HepG2 (cell line): ENCODE data around the gene CEP19. TPM values are rescaled to one million over a fixed set of nuclear protein-coding genes. Genes with fewer than 3 reads are reported as not detected.

Experiments used
- AGO2 ChIP-seq: fragments of 200-400 bp; formaldehyde crosslinking; optimal IDR thresholded peaks from 2 replicates; pipeline ENCODE3; 2017; ENCODE audit warnings: mild to moderate bottlenecking, low read depth, low read length, moderate library complexity
- CERS6 ChIP-seq: sonication (generic); formaldehyde crosslinking; IDR thresholded peaks from 2 replicates; pipeline ENCODE4 v1.5.0; 2020; ENCODE audit warnings: missing genetic modification reagents
- CTCF ChIP-seq: sonication (generic); formaldehyde crosslinking; IDR thresholded peaks from 2 replicates; pipeline ENCODE4 v1.5.0; 2020; ENCODE audit warnings: mild to moderate bottlenecking, missing genetic modification reagents, moderate library complexity
- GTF2F1 ChIP-seq: fragments of 150-350 bp; IDR thresholded peaks from 2 replicates; pipeline ENCODE4 v1.6.1; 2014; ENCODE audit warnings: low read length
- KLF9 ChIP-seq: IDR thresholded peaks from 2 replicates; pipeline ENCODE4 v1.6.1; 2016; ENCODE audit warnings: low read depth
- MTF2 ChIP-seq: sonication (generic); formaldehyde crosslinking; IDR thresholded peaks from 2 replicates; pipeline ENCODE4 v1.5.0; 2020; ENCODE audit warnings: missing genetic modification reagents, borderline replicate concordance
- PLSCR1 ChIP-seq: sonication (generic); formaldehyde crosslinking; IDR thresholded peaks from 2 replicates; pipeline ENCODE4 v1.5.0; 2020; ENCODE audit warnings: missing genetic modification reagents, mild to moderate bottlenecking, borderline replicate concordance
- POGK ChIP-seq: sonication (generic); formaldehyde crosslinking; conservative IDR thresholded peaks from 2 replicates; pipeline ENCODE4 v1.8.0; 2022; ENCODE audit warnings: mild to moderate bottlenecking, moderate library complexity, missing genetic modification reagents
- PTBP1 ChIP-seq: fragments of 200-400 bp; formaldehyde crosslinking; IDR thresholded peaks from 2 replicates; pipeline ENCODE4 v1.6.1; 2018; ENCODE audit warnings: low read length, low read depth; ENCODE audit not compliant: poor library complexity, severe bottlenecking
- RFX3 ChIP-seq: IDR thresholded peaks from 2 replicates; pipeline ENCODE4 v1.6.1; 2016; ENCODE audit warnings: missing biosample characterization, missing genetic modification reagents
- SAFB2 ChIP-seq: sonication (generic); formaldehyde crosslinking; IDR thresholded peaks from 2 replicates; pipeline ENCODE4 v1.5.1; 2020; ENCODE audit warnings: missing genetic modification reagents, low read depth, mild to moderate bottlenecking, borderline replicate concordance
- SRF ChIP-seq: IDR thresholded peaks from 2 replicates; pipeline ENCODE4 v1.6.1; 2011; ENCODE audit warnings: mild to moderate bottlenecking, low read depth, low read length, moderate library complexity
- ZBTB39 ChIP-seq: sonication (generic); formaldehyde crosslinking; IDR thresholded peaks from 2 replicates; pipeline ENCODE4 v1.5.0; 2020; ENCODE audit warnings: missing genetic modification reagents
- ZNF576 ChIP-seq: sonication (generic); formaldehyde crosslinking; IDR thresholded peaks from 2 replicates; pipeline ENCODE4 v1.4.0; 2020; ENCODE audit warnings: mild to moderate bottlenecking, missing genetic modification reagents
- ZNF766 ChIP-seq: sonication (generic); formaldehyde crosslinking; IDR thresholded peaks from 2 replicates; pipeline ENCODE4 v1.5.0; 2020; ENCODE audit warnings: missing genetic modification reagents, borderline replicate concordance
- polyA plus RNA-seq, 8 experiments: library from polyadenylated mRNA; depleted of rRNA in 3 of 8; stranded (reverse) in 7 of 8; unstranded in 1 of 8; fragments of >200 nt; fragmentation: Illumina TruSeq in 4 of 8; extraction: Trizol in 4 of 8; gene quantifications; 2 replicates each; pipeline versions ENCODE4 v1.2.1 to v1.2.3, GENCODE V29; 2011 to 2016; ENCODE audit warnings: low read depth in 4 of 8, missing spikeins in 1 of 8, mixed read lengths in 1 of 8; ENCODE audit not compliant: insufficient read depth in 1 of 8
- total RNA-seq, 5 experiments: library from RNA; depleted of rRNA; stranded (reverse); fragments of >200 nt; fragmentation: Illumina TruSeq; extraction: Trizol; gene quantifications; 2 replicates each; pipeline ENCODE4 v1.2.3, GENCODE V29; 2016; ENCODE audit warnings: low read depth in 1 of 5

The CEP19 gene
- total and polyA plus RNA-seq, 2 of the 13 experiments (the other 11 are each of a cell fraction or from before 2014, with no cell fraction given) = 0.48 to 1.2 TPM

GRCh38 chr3:196684548-196685407, 27.3 kb downstream of the CEP19 start (continued):
- peak; percentile 84 for TF ChIP-seq CTCF (CRISPR knock-in tag)
- no peak; the same call in 1 of the 2 replicates for TF ChIP-seq MTF2
- TF ChIP-seq SRF = 0 out of 2 replicates have a peak, but pooled peaks have one; percentile 9
- TF ChIP-seq PLSCR1 (CRISPR knock-in tag) = no peak
- no peak for TF ChIP-seq GTF2F1
- no peak for TF ChIP-seq ZBTB39 (CRISPR knock-in tag)
- TF ChIP-seq POGK = no peak
- TF ChIP-seq SAFB2 (CRISPR knock-in tag) = no peak
- no peak for TF ChIP-seq PTBP1
- no peak for TF ChIP-seq CERS6
- no peak for TF ChIP-seq ZNF576 (CRISPR knock-in tag)
- TF ChIP-seq ZNF766 (CRISPR knock-in tag) = no peak
- TF ChIP-seq KLF9 (CRISPR knock-in tag) = no peak
- TF ChIP-seq RFX3 (CRISPR knock-in tag) = no peak
- no peak for TF ChIP-seq AGO2
